AG09319 (cell line): ENCODE results near the gene SGMS1.
"Not testable (repeated sequence)": the region's sequence is repeated elsewhere in the genome, so short reads cannot be mapped to it uniquely, and the experiment has no call there.

Source experiments
- DNase-seq: peaks from one replicate; pipeline ENCODE4 v3.0.0-alpha.2; 2010; ENCODE audit warnings: low read depth; ENCODE audit errors: extremely low read depth
- CTCF ChIP-seq: IDR thresholded peaks from 2 replicates; pipeline ENCODE4 v1.5.1; 2011; ENCODE audit warnings: low read depth, mild to moderate bottlenecking, inconsistent platforms, low read length, moderate library complexity

The SGMS1 gene

DNA sequence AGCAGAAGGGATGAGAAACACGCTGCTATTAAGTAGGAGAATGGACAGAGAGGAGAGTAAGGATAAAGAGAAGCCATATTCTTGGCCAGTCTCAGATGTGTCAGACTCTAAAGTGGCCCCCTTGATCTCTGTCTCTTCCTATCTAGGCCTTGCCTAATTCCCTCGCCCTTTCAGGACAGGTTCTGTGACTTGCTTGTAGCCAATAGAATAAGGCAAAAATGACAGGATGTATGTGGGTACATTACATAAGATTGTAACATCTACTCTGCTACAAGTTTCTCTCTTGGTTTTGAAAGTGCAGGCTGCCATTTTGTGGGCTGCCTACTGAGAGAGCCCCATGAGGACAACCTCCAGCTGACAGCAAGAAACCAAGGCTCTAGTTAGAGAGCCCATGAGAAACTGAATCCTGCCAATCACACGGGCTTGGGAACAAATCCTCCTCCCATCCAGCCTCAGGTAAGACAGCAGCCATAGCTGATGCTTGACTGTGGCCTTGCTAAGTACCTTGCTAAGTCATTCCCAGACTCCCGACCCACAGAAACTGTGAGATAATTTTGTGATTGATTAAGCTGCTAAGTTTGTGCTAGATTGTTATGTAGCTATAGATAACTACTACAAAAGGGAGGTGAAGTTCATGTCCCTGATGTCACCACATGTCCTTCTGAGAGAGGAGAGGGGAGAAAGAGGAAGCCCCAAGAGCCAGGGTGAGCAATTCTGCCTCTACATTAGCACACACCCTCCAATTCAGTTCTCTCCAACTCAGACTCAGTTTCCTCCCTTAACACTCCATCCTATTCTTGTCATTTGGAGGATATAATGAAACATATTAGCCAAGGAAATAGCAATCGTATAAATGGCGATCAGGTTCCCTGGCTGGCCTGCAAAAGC lies 185.5 kb downstream of the SGMS1 start:
- TF ChIP-seq CTCF, result no peak
- DNase-seq, result no peak

GRCh38 chr10:50437248-50437647 lies 186.5 kb downstream of the SGMS1 start:
- no peak for TF ChIP-seq CTCF
- no peak for DNase-seq

DNA sequence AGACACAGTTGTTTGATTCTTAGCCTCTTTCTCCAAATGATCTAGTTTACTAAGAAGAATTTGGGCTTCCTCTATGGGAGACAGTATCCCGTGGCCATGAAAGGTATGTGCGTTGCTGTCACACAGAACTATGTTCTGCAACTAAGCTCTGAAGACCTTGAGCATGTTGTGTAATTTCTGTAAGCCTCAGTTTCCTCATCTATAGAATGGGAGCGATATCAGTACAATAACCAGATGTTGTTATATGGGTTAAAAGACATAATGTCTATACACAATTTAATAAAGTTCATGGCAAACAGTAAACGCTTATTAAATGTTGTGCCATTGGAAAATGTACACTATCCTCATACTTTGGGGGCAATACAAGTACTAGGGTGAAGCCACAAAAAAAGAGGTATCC lies 187.0 kb downstream of the SGMS1 start:
- no peak for DNase-seq
- no peak for TF ChIP-seq CTCF

DNA sequence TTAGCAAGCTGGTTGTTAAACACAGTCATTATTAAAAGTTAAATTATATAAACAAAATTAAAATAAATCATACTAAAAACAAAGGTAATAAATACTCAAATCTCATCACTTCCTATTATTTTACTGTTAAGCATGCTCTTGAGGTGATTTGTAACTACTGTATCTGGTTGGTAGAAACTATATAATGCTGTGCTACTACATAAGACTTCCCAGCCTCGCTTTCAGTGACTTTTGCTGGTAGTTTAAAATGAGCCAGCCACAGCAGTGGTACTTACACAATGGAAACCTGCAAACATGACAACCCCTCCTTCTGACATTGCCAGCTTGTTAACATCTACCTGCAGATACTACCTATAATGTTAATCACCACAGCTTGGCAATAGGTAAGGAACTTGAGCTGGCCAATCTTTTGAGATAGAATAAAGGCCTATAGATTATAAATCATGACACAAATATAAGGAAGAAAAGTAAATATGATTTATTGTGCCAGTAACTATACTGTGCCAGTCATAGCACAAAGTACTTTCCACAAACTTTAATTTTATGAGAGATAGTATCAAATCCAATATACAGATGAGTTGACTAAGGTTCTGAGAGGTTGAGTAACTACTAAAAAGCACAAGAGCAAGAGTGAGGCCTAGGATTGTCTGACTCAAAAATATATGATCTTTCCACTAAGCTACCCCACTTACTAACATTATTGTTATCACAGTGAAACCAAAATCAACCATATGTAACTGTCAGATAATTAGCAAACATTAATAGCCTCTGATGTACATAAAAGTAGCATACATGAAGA lies 191.3 kb downstream of the SGMS1 start:
- DNase-seq, result no peak

GRCh38 chr10:50431791-50432190 lies 192.0 kb downstream of the SGMS1 start:
- no peak for TF ChIP-seq CTCF
- no peak for DNase-seq

More for the DNA sequence above, 191.3 kb downstream of the SGMS1 start:
- TF ChIP-seq CTCF, result no peak

- peak; percentile 42 for DNase-seq
- no peak for TF ChIP-seq CTCF
Observed at GRCh38 chr10:50431133-50431532, 192.6 kb downstream of the SGMS1 start.

- no peak for DNase-seq
- TF ChIP-seq CTCF, result no peak
Observed at GRCh38 chr10:50426485-50426884, 197.3 kb downstream of the SGMS1 start.

DNA sequence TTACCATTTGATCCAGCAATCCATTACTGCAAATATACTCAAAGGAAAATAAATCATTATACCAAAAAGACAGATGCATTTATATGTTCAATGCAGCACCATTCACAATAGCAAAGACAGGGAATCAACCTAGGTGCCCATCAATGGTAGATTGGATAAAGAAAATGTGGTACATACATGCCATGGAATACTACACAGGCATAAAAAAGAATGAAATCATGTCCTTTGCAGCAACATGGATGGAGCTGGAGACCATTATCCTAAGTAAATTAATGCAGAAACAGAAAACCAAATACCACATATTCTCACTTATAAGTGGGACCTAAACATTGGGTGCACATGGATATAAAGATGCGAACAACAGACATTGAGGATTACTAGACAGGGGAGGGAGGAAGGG lies 198.5 kb downstream of the SGMS1 start:
- not testable (repeated sequence) for DNase-seq
